Islet of Langerhans (tissue), 1 donor: Measurements from ENCODE around the gene PAX5.

Experiments used
- FAIRE-seq: peaks from one replicate; lab custom pipeline; 2011; peaks lifted over from hg19 to GRCh38; lab: Jason Lieb, UNC

PAX5 gene

DNA sequence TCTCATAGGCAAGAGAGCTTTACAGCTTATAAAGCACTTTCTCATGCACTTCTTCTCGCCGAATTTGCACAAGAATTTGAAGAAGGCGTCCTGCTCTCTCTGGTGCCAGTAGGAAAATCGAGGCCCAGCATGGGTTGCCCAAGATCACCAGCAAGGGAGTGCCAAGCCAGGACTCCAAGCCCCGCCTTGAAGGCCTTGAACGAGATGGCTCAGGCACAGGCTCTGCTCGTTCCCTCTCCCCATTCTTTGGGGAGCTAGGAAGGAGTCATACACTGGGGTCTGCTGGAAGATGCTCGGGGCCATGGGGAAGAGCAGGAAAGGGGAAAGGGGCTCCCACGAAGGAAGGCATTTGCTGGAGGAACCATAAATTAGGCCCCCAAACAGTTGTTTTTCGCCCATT lies 46.7 kb downstream of the PAX5 start:
- no peak for FAIRE-seq

DNA sequence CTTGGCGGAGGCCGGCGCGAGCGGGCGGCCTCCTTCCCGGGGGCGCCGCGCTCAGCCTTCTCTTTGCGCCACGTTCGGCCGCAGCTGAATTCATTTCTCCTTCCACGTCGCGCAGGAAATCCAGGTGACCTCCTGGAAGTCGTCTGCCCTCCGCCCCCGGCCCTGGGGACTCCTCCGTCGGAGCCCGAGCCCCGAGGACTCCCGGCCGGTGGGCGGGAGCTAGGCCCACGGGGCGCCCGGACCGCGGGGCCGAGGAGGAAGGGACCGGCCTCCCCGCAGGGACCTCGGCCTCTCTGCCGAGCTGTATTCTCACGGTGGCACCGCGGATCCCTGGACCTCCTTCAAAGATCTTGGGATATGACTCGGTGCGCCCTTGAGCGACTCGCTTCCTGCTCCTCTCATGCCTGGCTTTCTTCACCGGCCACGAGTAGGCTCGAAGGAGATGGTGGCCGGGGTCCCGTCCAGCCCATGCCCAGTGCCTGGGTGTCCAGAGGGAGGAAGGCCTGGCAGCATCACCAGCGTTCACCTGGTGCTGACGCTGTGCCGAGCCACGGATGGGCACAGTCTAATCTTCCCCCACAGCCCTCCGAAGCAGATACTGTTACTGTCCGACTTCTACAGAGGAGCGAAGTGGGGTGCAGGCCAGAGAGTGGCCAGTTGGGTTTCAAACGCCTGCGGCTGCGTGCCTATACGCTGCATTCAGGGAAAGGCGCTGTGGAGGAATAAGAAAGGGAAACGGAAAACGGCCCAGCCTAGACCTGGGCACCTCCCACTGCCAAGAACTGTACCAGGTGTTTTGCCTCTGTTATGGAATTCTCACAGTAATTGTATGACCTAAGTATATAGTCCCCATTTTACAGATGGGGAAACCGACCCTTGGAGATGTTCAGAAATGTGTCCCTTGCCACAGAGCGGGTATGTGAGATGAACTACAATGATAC lies 47.3 kb downstream of the PAX5 start:
- FAIRE-seq: no peak

DNA sequence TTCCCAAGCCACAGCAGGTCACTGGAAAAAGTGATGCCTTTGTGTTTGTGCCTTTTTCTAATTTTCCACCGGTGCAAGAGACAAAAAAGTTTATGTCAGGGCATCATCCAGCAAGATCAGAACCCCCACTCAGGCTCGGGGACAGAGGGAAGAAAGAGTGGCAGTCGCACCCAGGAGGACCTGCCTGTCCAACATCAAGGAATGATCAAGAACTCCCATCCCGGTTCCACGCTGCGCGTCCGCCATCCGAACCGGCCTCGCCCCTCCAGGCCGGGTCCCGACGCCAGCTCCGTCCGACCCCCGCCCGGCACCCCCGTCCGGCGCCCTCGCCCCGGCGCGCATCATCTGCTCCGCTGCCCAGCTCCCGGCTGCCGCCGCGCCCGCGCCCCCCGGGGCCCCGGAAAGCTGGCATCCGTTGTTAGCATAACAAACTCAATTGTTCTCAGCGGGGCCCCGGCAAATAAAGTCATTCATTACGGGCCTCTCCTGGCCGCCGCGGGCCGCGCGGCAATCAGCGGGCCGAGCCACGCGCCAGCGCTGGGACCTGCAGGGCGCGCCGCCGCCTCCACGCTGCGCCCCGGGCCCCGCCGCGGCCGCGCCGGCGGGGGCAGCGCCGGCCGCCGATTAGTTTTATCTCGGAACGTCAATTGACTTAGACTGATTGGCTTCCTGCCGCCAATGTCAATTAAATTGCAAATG lies 48.1 kb downstream of the PAX5 start:
- FAIRE-seq: no peak

DNA sequence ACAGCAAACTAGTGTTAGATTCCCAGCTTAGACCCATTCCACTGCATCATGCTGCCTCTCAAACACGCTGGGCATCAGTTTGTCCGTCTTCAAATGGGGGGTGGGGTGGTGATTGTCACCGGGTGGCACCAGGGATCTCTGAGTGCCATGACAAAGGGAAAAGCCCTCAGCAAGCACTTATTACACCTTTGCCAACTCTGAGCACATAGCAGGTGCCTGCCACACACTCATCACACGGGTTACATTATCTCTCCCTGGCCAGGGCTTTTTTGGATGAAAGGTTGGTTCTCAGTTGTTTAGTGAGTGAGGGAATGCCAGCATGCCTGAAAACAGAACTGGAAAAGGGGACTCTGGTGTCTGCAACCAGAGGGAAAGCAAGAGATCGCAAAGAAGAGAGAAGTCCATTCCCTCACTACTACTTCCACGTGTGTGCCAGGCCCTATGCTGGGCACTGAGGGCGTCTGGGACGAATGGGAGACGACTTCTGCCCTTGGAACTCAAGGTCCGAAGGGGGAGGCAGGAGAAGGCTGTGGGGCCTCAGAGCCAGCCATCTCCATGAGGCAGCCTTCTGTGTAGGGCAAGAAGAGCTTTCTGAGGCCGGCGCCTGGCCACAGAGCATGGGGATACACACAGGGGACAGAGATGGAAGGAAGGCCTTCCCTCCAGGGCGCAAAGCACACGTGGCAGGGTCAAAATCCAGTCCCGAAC lies 48.9 kb downstream of the PAX5 start:
- FAIRE-seq: no peak

DNA sequence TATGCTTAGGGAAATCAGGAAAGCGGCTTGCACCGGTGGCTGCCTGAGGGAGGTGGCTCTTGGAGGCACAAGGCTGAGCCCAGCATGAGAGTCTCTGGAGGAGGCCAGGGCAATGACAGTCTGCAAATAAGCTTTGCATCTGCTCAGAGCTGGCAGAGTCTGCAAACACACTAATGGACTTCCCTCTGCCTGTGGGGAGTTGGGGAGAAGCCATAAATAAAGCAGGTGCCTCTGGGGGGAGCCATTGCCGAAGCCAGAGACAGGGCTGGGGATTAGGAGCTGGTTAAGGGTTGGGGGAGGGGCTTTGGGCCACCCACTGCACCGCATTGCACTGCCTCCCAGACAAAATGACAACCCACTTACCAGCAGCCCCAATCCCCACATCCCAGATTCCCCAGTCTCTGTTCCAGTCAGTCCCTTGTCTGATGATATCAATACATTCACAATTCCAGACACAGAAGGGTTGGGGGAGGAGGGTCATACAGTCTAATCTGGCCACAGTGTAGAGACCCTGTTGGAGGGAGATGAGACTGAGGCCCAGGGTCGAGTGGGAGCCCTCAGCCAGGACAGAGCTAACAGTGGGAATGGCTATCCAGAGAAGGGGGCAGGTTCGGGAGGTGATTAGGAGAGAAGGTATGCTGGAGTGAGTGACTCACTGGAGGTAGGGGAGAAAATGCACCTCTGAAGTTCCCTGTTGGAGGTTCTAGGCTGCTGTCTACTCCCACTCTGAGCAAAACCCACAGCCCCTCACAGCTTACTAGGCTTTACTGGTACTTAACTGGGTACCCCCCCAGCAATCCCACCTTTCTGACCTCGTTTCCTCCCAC lies 53.7 kb downstream of the PAX5 start:
- no peak for FAIRE-seq

DNA sequence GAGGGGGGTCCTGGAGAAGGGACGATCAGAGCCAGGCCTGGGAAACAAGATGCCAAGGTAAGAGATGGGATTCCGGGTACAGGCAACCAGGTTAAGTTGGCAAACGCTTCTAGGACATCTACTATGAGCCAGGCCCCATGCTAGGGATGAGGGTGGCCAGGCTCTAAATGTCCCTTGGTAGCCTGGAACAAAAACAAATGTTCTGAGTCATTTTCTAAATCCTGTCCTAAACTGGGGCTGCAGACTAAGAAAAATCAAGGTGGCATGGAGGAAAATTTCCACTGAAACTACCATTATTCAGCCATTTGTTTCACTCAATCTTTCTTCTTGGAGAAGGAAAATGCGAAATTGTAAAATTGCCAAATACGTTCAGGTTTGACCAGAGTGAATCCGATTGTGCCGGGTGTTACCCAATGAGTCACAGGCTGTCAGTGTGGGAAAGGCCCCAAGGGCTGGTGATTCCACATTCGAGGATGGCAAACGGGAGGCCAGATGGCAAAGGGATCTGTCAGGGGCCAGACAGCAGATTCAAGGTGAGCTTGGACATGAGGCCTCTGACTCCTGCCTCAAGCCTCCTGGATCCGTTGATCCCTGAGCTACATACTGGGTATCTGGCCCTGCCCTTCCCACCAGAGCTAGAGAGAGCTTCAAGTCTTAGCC lies 57.6 kb downstream of the PAX5 start:
- no peak for FAIRE-seq

DNA sequence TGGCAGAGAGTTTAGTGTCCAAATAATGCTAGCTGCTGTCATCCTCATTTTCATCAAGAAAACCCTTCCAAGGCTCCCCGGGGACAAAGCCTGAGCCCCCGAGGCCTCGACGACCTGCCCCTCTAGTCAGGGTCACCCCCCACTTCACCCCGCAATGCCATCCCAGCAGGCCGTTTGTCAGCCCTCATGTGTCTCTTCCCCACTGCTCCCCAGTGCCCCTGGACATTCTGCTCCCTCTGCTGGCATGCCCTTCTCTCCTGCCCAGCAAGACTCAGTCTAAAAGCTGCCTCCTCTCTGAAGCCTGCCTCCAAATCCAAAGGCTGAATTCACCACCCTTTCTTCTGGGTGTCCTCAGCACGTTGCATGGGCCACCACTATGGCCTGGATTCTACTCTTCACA lies 59.3 kb downstream of the PAX5 start:
- FAIRE-seq: no peak

DNA sequence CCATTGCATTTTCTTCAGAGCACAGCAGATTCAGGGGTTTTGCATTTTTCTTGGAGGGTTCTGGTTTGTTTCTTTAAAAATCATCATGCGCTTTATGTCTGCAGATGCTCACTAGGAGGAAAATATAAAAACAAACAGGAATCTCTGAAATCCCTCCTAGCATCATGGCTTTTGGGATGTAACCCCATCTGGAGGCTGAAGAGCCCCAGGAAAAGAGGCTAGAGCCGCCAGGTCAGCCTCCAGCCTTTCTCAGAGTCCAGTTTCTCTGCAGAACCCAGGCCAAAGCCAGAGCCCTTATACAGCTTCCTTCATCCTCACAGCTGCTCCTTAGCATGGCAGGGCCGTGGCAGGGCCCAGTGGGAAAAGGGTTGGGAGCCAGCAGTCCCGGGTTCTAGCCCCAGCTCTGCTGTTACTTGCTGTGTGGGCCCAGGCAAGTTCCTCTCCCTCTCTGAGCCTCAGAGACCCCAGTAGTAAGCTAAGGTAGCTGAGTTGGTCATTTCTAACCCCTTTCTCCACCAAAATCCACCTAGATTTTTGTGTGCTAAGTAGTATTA lies 62.1 kb downstream of the PAX5 start:
- FAIRE-seq: no peak

DNA sequence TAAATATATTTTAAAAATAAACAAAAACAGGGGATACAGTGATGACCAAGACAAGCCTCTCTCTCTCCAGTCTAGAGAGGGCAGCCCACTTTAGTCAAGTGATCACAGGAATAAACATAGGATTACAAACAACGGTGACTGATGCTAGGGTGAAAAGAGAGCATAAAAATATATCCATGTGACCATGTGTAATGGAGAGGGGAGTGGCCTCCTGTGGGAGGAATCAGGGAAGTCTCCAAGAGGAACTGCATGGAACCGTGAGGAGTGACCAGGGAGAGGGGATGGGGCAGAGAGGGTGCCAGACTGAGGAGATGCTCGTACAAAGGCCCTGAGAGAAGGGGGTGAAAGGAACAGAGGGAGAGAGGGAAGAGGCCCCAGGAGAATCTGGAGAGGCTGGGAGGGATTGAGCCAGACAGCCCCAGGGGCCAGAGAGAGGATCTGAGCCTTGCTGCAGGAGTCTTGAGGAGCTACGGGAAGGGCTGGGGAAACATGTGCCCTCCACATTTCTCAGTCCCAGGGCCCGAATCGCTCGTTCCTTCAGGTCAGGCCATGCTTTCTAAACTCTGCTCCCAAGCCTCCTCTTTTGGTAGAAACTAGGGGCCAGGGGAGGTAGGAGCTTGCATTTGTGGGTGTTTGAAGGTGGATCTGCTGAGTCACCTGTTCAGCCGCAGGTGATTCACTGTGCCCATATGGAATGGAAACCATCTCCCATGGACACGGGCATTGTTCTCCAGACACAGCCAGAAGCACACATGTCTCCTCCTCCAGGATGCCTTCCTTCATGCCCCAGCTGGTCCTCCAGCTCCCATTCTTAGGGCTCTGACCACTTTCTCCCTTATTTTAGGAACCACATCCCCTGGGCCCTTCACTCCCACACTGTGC lies 63.8 kb downstream of the PAX5 start:
- FAIRE-seq: no peak

DNA sequence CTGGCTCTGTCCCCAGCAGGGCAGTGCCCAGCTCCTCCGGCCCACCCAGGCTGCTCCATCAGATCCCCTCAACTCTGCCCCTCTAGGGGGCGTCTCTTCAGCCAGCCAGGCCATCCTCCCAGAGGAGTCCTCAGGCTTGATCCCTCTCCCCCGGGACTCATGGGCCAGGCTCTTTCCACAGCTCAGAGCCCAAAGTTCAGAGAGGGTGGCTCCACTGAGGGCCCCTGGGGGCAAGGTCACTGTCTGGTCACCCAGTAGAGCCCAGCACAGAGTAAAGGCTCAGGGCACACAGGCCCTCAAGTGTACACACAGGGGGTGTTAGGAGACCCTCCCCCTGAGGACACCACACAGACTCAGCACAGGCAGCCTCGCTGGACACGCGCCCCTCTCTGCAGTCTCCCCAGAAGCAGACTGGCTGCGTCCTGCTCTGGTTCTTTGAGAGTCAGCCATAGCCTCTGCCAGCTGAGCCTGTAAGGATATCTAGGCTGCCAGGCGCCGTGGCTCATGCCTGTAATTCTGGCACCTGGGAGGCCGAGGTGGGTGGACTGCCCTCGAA lies 64.8 kb downstream of the PAX5 start:
- FAIRE-seq: no peak

DNA sequence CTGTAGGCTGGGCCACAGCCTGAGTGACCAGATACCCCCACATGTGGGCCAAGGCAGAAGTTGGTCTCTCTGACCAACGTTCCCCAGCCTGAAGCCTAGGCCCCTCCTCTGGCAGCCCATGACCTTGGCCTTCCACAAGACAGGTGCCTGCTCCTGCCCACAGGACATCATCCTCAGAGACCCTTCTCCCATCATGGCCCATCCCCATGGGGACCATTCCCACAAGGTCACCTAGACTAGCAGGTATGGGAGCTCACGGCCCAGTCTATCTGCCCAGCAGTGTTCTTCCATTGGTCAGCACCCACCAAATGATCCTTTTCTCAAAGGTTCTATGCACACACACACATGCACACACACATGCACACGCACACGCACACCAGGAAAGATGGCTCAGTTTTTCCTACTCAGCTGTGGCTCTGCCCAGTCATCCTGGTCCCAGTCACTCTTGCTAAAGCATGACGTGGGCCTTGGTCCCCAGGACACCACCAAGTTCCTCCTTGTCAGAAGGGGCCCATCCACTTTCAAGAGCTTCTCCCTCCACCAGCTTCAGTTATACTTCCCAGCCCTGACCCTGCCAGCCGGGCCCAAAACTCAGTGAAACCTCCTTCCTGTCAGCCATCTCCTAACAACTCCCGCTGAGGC lies 65.4 kb downstream of the PAX5 start:
- no peak for FAIRE-seq

DNA sequence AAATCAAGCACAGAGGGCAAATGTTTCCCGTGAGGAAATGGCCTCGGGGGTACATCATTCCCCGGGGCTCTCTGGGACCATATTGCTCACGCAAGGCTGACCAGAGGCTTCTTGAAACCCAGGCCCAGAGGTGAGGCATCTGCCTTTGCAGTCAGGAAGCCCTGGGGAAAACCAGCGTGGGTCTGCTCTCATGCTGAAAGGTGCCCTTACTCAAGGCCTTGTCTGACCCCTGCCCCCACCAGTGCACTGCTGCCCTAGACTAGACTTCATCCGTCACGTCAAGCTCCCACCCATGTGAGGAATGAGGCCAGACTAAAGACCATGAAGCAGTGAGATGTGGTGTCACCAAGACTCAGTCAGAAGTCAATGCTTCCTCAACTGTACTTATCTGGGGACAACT lies 66.1 kb downstream of the PAX5 start:
- no peak for FAIRE-seq

DNA sequence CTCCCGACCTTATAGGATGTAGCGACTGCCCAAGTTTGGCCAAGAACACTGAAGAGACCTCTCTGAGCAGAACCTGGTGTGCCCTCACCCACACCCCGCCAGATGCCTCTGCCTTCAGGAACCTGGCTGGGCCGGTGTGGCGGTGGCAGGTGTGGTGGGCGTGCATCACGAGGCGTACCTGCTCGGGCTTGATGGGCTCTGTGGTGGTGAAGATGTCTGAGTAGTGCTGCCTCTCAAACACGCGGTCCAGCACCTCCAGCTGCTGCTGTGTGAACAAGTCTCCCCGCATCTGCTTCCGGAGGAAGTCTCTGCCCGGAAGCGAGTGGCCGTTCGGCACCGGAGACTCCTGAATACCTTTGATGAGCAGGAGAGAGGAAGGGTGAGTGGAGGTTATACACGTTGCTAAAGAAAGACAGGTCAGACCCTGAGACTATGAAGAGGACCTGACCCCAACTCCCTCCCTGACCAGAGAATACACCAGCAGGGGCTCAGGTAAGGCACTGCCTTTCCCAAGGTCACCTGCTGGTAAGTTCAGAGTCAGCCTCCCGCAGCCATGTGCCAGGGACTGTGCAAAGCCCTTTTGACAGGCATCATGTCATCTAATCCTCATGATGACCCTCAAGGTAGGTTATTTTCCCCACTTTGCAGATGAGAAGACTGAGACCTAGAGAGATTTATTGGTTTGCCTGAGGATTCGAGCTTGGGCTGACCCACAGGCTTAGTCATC lies 67.5 kb downstream of the PAX5 start:
- FAIRE-seq: no peak

DNA sequence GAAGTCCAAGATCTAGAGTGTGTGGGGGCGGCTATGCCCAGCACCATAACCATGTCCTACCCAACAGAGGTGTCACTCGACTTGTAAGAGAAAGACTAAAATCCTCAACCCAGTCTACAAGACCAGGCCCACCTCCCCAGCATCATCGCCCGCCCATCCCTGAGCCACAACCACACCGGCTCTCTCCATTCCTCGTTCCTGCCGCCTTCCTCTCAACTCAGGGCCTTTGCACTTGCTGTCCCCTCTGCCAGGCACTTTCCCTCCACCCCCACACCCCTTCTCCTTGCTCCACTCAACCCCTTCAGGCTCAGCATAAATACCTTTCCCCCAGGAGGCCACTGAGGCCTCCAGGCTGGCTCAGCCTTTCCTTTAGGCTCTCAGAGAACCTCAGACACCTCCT lies 69.3 kb downstream of the PAX5 start:
- no peak for FAIRE-seq

DNA sequence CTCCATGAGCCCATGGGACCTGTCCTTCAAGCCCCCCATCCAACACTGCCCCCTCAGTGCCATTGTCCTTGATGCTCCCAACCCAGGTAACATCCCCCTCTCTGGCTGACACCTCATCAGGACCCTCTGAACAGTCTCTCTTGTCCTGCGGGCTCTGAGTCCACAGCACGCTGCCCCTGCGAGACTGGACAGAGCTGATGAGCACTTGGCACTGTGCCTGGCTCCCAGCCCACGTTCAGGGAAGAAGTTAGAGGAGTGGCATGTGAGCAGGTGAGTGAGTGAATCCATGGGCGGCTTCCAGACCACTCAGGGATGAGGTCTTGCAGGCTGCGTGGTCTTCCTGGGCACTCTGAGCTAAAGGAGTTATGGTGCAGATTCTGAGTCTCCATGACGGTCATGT lies 70.7 kb downstream of the PAX5 start:
- FAIRE-seq: no peak

DNA sequence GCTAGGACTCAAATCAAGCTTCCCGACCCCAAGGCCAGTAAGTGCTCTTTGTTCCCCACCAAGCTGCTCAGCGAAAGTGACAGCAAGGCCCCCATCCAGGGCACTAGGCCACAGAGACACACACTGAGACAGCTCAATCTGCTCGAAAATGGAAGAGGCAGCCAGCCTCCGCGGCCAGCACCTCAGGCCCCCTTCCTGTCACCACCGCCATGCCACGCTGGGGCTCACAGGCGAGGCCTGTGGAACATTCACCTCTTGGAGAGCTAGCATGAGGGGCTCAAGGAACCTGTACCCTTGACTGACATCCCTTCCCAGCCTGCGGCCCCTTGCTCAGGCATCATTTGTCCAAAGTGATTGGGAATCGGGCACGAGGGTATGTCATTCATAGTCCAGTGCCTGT lies 71.4 kb downstream of the PAX5 start:
- no peak for FAIRE-seq

DNA sequence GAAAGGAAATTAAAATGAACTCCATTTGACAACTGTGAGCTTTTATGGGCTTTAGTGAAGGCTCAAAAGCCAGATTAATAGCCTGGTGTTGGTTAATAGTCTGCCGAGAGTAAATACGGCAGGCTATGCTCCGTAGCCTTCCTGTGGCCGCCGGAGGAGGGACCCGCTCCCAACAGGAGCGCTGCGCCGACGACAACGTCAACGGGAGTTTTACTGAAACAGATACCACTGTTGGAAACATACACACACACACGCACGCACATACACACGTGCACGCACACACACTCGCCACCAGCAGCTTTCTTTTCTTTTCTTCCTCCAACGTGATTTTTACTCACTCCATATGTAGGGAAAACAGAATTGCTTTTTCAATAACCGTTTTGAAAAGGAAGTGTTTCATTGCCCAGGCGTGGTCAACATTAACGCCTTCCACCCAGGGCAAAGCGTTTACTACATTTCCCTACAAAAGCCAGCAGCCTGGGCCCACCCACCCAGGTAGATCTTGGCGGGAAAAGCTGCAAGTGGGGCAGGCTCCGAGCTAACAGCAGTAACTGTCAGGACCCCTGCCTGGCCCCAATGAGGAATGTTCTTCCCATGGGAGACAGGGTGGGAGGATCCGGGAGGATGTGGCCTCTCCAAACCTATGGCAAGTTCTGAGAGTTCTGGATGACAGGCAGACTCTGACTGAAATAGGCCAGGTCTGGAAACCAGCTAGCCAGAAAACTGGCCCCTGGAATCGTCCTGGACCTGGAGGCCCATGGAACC lies 72.3 kb downstream of the PAX5 start:
- FAIRE-seq: no peak

DNA sequence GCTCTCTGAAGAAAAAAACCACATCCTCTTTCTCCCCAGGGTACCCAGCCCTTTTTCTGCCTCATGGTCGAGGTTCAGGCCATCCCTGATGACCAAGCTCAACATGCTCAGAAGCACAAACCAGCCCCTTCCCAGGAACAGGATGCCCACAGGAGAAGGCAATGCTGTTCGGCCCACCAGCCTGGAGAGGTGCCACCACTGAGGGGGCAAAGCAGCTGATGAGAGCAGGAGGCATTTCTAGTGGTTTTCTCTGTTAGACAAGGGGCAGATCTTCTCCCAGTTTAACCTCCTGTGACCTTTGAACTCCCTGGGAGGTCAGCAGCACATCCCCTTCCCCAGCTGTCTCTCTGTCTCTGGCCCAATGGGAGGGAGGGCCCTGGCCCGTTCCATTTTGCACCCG lies 73.0 kb downstream of the PAX5 start:
- no peak for FAIRE-seq
